NK-92 (cell line): ENCODE measurements around the gene SUN5.

Source experiments
- DNase-seq: peaks from one replicate; lab custom pipeline; 2025; ENCODE audit not compliant: unreplicated experiment; lab: John Stamatoyannopoulos, UW

SUN5 gene

GRCh38 chr20:33026779-33027759, 22.8 kb upstream of the SUN5 start:
- DNase-seq, result no peak

- DNase-seq, result no peak
These were observed 22.0 kb upstream of the SUN5 start for GRCh38 chr20:33026072-33026778.

- no peak for DNase-seq
These were observed 21.2 kb upstream of the SUN5 start for GRCh38 chr20:33025318-33025876.

GRCh38 chr20:33024609-33025317, 20.5 kb upstream of the SUN5 start:
- DNase-seq, result no peak

GRCh38 chr20:33024243-33024560, 20.0 kb upstream of the SUN5 start:
- no peak for DNase-seq

GRCh38 chr20:33023439-33024242, 19.4 kb upstream of the SUN5 start:
- no peak for DNase-seq

- no peak for DNase-seq
These were observed 18.6 kb upstream of the SUN5 start for GRCh38 chr20:33022694-33023438.

GRCh38 chr20:33022289-33022688, 18.1 kb upstream of the SUN5 start:
- DNase-seq, result no peak

- no peak for DNase-seq
These were observed 17.6 kb upstream of the SUN5 start for GRCh38 chr20:33021879-33022278.

- no peak for DNase-seq
These were observed 16.3 kb upstream of the SUN5 start for GRCh38 chr20:33020278-33021161.

- no peak for DNase-seq
These were observed 15.4 kb upstream of the SUN5 start for GRCh38 chr20:33019465-33020277.

GRCh38 chr20:33018169-33018931, 14.1 kb upstream of the SUN5 start:
- no peak for DNase-seq

GRCh38 chr20:33017542-33017941, 13.3 kb upstream of the SUN5 start:
- no peak for DNase-seq

- DNase-seq, result no peak
These were observed 12.4 kb upstream of the SUN5 start for GRCh38 chr20:33016581-33017109.

- DNase-seq, result no peak
These were observed 11.7 kb upstream of the SUN5 start for GRCh38 chr20:33015700-33016580.

GRCh38 chr20:33015114-33015484, 10.9 kb upstream of the SUN5 start:
- no peak for DNase-seq
